PFSK-1 (cell line): ENCODE results near the gene FBLN2.

Experiments
- POLR2AphosphoS5 ChIP-seq: IDR thresholded peaks from 2 replicates; pipeline ENCODE4 v1.6.1; 2012; ENCODE audit warnings: low read depth, mild to moderate bottlenecking, control low read depth, low read length, moderate library complexity
- REST ChIP-seq, 2 experiments: IDR thresholded peaks; 2 replicates each; pipeline versions ENCODE4 v1.6.1 to v1.8.0; 2011 to 2012; ENCODE audit warnings: low read depth in 2 of 2, low read length in 2 of 2, control low read depth in 1 of 2, inconsistent platforms in 1 of 2, mild to moderate bottlenecking in 1 of 2, moderate library complexity in 1 of 2; ENCODE audit not compliant: insufficient read depth in 1 of 2

GRCh38 chr3:13513051-13513912 lies 35.6 kb upstream of the FBLN2 start:
- TF ChIP-seq POLR2AphosphoS5 (no peak), REST (IDR thresholded peaks at IDR 0.05; ENCODE audit: insufficient read depth in 1 of 2, low read depth in 2 of 2, low read length in 2 of 2) (no peak)
